ENCODE data around the gene ARHGEF33. TPM values are rescaled to one million over a fixed set of nuclear protein-coding genes. Genes with fewer than 3 reads are reported as not detected.

Gene ARHGEF33
- total RNA-seq, 4 donors from 2014 or later: 0.66 to 2.1 (median 0.82) TPM

- TF ChIP-seq POLR2A (IDR thresholded peaks at IDR 0.05; ENCODE audit: low read depth) (no peak), EP300 (IDR thresholded peaks at IDR 0.05) (no peak)
- Histone ChIP-seq H3K9me3 (no peaks in the 10 kb centered on the region), H3K4me1 (peaks cover 0 to 17% (median 15%) of the 10 kb centered on the region in 4 donors), H3K27ac (replicated peaks in 1 of 4) (peak overlapping the region in 2 of 4 donors; percentile 30 to 67), H3K36me3 (no peaks in the 10 kb centered on the region), H3K4me3 (no peak overlapping the region), H3K27me3 (no peaks in the 10 kb centered on the region)
- no peak for DNase-seq (ENCODE audit: extremely low spot score)
- 36% methylated on average over 6 of the region's 6 CpGs for WGBS
- intact Hi-C loops (cut with DNase I): no loop called here
Measured at GRCh38 chr2:38975042-38975441, 85.4 kb downstream of the ARHGEF33 start.

DNA sequence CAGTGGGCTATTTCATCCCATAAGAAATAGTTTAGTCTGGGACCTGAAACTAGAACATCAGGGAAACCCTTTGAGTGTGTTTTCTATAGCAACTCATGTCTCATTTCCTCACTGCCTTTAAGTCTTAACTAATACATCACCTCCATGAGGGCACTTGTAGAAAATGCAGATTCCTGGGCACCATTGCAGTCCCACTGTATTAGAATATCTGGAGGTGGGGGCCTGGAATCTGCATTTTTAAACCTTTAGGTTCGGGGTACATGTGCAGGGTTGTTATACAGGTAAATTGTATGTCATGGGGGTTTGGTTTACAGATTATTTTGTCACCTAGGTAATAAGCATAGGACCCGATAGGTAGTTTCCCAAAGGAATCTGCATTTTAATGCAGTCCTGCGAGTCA lies 87.4 kb downstream of the ARHGEF33 start:
- intact Hi-C loops (cut with DNase I): no loop called here

GRCh38 chr2:38978296-38978903 lies 88.7 kb downstream of the ARHGEF33 start:
- no peak overlapping the region for H3K27ac ChIP-seq (replicated peaks in 1 of 4)
- H3K9me3 ChIP-seq: no peaks in the 10 kb centered on the region
- H3K27me3 ChIP-seq: no peaks in the 10 kb centered on the region
- no peak for DNase-seq (ENCODE audit: extremely low spot score)
- peaks cover 0 to 17% (median 15%) of the 10 kb centered on the region in 4 donors for H3K4me1 ChIP-seq
- no peak for TF ChIP-seq POLR2A (IDR thresholded peaks at IDR 0.05; ENCODE audit: low read depth)
- TF ChIP-seq POLR2AphosphoS5 (IDR thresholded peaks at IDR 0.05): no peak
- no peak for TF ChIP-seq CTCF (IDR thresholded peaks at IDR 0.05)
- no peak for TF ChIP-seq EP300 (IDR thresholded peaks at IDR 0.05)
- no peak overlapping the region for H3K4me3 ChIP-seq
- intact Hi-C loops (cut with DNase I): no loop called here
- WGBS: 88% methylated on average over 5 of the region's 5 CpGs
- H3K36me3 ChIP-seq: peaks cover 0 to 9% (median 2%) of the 10 kb centered on the region in 4 donors

More for the DNA sequence above, 87.4 kb downstream of the ARHGEF33 start:
- DNase-seq (ENCODE audit: extremely low spot score): no peak
- no peaks in the 10 kb centered on the region for H3K36me3 ChIP-seq
- no peak overlapping the region for H3K4me3 ChIP-seq
- no peaks in the 10 kb centered on the region for H3K27me3 ChIP-seq
- WGBS: 99% methylated on average over 3 of the region's 3 CpGs
- TF ChIP-seq EP300 (IDR thresholded peaks at IDR 0.05): no peak
- TF ChIP-seq POLR2A (IDR thresholded peaks at IDR 0.05; ENCODE audit: low read depth): no peak
- TF ChIP-seq CTCF (IDR thresholded peaks at IDR 0.05): no peak
- no peak for TF ChIP-seq POLR2AphosphoS5 (IDR thresholded peaks at IDR 0.05)
- peaks cover 0 to 17% (median 15%) of the 10 kb centered on the region in 4 donors for H3K4me1 ChIP-seq
- H3K9me3 ChIP-seq: no peaks in the 10 kb centered on the region
- H3K27ac ChIP-seq (replicated peaks in 1 of 4): no peak overlapping the region

- H3K36me3 ChIP-seq: peaks cover 0 to 14% (median 4%) of the 10 kb centered on the region in 4 donors
- no peaks in the 10 kb centered on the region for H3K27me3 ChIP-seq
- no peak for TF ChIP-seq EP300 (IDR thresholded peaks at IDR 0.05)
- TF ChIP-seq POLR2A (IDR thresholded peaks at IDR 0.05; ENCODE audit: low read depth): no peak
- TF ChIP-seq CTCF (IDR thresholded peaks at IDR 0.05): no peak
- no peak for TF ChIP-seq POLR2AphosphoS5 (IDR thresholded peaks at IDR 0.05)
- H3K4me1 ChIP-seq: peaks cover 0 to 17% (median 15%) of the 10 kb centered on the region in 4 donors
- no peak for DNase-seq (ENCODE audit: extremely low spot score)
- intact Hi-C loops (cut with DNase I): no loop called here
- no peaks in the 10 kb centered on the region for H3K9me3 ChIP-seq
- H3K4me3 ChIP-seq: no peak overlapping the region
- 97% methylated on average over 3 of the region's 3 CpGs for WGBS
- H3K27ac ChIP-seq (replicated peaks in 1 of 4): no peak overlapping the region
Measured at GRCh38 chr2:38978908-38979307, 89.2 kb downstream of the ARHGEF33 start.

- Histone ChIP-seq H3K27ac (replicated peaks in 1 of 4) (no peak overlapping the region), H3K4me1 (no peaks in the 10 kb centered on the region), H3K9me3 (no peaks in the 10 kb centered on the region), H3K27me3 (no peaks in the 10 kb centered on the region), H3K4me3 (no peak overlapping the region), H3K36me3 (peaks cover 7 to 37% (median 24%) of the 10 kb centered on the region in 4 donors)
- TF ChIP-seq CTCF (IDR thresholded peaks at IDR 0.05): no peak
- TF ChIP-seq EP300 (IDR thresholded peaks at IDR 0.05): no peak
- TF ChIP-seq POLR2AphosphoS5 (IDR thresholded peaks at IDR 0.05): no peak
- no peak for TF ChIP-seq POLR2A (IDR thresholded peaks at IDR 0.05; ENCODE audit: low read depth)
- intact Hi-C loops (cut with DNase I): no loop called here
- no peak for DNase-seq (ENCODE audit: extremely low spot score)
- WGBS: 80% methylated on average over 3 of the region's 3 CpGs
Measured at GRCh38 chr2:38981003-38981669, 91.5 kb downstream of the ARHGEF33 start.
